ENCODE measurements around the gene PADI1.

Gene PADI1

DNA sequence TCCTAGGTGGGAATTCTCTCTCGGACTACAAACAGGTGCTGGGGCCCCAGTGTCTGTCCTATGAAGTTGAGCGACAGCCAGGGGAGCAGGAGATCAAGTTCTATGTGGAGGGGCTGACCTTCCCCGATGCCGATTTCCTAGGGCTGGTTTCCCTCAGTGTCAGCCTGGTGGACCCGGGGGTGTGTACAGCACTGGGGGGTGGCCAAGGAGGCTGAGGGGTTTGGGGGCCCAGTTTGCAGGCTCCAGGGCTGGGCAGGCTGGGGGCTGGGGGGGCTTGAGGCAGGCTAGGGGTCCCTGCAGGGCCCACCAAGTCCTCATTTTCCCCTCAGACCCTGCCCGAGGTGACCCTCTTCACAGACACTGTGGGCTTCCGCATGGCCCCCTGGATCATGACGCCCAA is 23.7 kb downstream of the PADI1 start:
- TF ChIP-seq MYC (IDR thresholded peaks at IDR 0.05; ENCODE audit: low read depth, low read length) (no peak), POLR2A (IDR thresholded peaks at IDR 0.05; ENCODE audit: extremely low read depth, insufficient read length) (no peak)
- TF ChIP-seq, protein P1, sequence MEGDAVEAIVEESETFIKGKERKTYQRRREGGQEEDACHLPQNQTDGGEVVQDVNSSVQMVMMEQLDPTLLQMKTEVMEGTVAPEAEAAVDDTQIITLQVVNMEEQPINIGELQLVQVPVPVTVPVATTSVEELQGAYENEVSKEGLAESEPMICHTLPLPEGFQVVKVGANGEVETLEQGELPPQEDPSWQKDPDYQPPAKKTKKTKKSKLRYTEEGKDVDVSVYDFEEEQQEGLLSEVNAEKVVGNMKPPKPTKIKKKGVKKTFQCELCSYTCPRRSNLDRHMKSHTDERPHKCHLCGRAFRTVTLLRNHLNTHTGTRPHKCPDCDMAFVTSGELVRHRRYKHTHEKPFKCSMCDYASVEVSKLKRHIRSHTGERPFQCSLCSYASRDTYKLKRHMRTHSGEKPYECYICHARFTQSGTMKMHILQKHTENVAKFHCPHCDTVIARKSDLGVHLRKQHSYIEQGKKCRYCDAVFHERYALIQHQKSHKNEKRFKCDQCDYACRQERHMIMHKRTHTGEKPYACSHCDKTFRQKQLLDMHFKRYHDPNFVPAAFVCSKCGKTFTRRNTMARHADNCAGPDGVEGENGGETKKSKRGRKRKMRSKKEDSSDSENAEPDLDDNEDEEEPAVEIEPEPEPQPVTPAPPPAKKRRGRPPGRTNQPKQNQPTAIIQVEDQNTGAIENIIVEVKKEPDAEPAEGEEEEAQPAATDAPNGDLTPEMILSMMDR (IDR thresholded peaks at IDR 0.05; ENCODE audit: low read depth, low read length): no peak
- TF ChIP-seq, protein P2, sequence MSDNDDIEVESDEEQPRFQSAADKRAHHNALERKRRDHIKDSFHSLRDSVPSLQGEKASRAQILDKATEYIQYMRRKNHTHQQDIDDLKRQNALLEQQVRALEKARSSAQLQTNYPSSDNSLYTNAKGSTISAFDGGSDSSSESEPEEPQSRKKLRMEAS (IDR thresholded peaks at IDR 0.05; ENCODE audit: low read depth, low read length): no peak
- DNase-seq (ENCODE audit: low read depth): no peak

DNA sequence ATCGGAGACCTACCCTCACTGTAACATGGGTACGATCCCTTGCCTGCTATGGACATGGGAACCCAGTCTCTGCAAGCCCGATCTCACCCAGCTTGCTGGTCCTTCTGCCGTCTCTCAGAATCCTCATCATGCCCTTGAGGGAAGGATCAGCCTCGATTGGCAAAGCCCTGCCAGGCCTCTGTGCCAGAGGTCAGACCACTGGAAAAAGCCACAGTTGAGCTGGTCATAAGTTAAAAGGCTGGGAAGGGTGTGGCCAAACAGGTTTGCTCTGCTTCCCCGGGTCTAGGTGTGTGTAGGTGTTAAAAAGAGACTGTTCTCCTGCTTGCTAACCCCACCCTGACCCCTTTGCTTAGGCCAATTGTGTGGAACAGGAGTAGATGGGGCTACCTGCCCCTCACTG is 24.5 kb downstream of the PADI1 start:
- no peak for DNase-seq (ENCODE audit: low read depth)
- no peak for TF ChIP-seq MYC (IDR thresholded peaks at IDR 0.05; ENCODE audit: low read depth, low read length)
- no peak for TF ChIP-seq POLR2A (IDR thresholded peaks at IDR 0.05; ENCODE audit: extremely low read depth, insufficient read length)
- TF ChIP-seq, protein P1 (IDR thresholded peaks at IDR 0.05; ENCODE audit: low read depth, low read length): no peak
- TF ChIP-seq, protein P2 (IDR thresholded peaks at IDR 0.05; ENCODE audit: low read depth, low read length): no peak
- no peak overlapping the region for H3K4me3 ChIP-seq (ENCODE audit: low read depth, low read length)

More for the DNA sequence above, 23.7 kb downstream of the PADI1 start:
- H3K4me3 ChIP-seq (ENCODE audit: low read depth, low read length): no peak overlapping the region

DNA sequence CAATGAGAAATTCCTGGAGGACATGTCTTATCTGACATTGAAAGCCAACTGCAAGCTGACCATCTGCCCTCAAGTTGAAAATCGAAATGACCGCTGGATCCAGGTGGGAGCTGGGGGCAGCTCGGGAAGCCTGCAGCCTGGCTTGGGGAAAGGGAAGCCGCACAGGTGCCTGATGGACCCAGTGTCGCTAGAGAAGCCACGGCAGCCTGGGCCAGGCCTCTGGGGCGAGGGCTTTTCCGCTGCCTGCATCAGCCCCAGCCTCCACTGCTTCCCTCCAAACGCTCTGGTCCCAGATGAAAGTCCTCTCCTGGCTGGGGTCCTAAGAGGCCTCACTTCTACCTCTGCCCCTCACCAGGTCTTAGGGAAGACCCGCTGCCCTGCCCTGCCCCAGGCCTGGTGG is 25.2 kb downstream of the PADI1 start:
- TF ChIP-seq MYC (IDR thresholded peaks at IDR 0.05; ENCODE audit: low read depth, low read length) (no peak), POLR2A (IDR thresholded peaks at IDR 0.05; ENCODE audit: extremely low read depth, insufficient read length) (no peak)
- TF ChIP-seq, protein P2 (IDR thresholded peaks at IDR 0.05; ENCODE audit: low read depth, low read length): no peak
- TF ChIP-seq, protein P1 (IDR thresholded peaks at IDR 0.05; ENCODE audit: low read depth, low read length): no peak
- H3K4me3 ChIP-seq (ENCODE audit: low read depth, low read length): no peak overlapping the region
- no peak for DNase-seq (ENCODE audit: low read depth)

DNA sequence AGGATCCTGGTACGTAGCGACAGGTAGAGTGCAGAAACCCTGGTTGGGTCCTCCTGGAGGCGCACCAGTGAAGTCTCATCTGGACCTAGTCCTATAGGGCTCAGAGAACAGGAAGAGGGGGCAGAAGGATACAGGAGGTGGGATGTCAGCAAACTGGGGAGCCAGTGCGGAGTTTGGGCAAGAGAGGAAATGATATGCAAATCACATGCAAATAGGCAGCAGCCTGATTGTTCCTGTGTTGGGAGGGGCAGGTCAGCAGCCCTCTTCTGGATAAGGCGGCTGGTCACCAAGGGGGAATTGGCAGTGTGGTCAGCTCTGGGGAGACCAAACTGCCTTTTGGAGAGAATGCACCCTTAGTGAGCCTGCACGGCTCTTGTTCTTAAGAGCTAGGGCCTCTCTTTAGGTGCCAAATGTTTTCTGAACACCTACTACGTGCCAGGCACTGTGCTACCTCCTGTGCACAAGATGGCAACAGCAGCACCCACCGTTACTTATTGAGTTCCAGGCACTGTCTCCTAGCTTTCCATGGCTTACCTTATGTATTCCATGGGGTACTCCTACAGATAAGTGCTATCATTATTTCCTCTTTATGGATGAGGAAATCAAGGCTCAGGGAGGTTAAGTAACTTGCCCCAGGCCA is 25.9 kb downstream of the PADI1 start:
- TF ChIP-seq, protein P1 (IDR thresholded peaks at IDR 0.05; ENCODE audit: low read depth, low read length): no peak

DNA sequence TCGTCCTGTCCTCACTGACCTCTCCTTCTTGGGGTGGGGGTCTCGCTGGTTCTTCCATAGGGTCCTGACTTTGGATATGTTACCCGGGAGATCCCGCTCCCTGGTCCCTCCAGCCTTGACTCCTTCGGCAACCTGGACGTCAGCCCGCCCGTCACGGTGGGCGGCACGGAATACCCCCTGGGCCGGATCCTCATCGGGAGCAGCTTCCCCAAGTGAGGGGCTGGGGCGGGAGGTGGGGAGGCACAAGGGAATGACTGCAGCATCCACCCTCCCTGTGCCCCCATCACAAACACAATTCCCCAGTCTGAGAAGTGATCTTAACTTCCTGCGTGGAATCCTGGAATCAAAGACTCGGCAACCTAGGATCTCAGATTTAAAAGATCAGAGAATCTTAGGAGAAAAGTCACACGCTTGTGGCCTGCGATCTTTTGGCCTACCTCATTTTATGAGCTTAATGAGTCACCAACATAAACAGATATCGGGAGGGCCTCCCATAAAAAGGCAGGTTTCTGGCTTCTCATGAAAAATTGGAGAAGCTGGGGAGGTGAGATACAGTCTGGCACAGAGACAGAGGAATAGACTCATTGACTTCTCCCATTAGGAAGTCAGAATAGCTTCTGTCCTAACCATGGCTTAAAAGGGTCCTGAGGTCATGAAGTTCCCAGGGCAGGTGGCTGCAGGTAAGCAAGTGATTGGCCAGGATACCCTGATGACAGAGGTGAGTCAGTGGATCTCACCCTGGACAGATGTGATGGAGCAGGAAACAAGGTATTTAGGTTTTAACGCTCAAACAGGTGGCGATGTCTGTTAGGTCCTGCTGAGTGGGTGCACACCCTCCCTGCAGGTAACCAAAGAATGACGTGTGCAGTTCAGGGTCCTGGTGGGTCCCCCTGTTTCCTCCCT is 28.1 kb downstream of the PADI1 start:
- no peak overlapping the region for H3K4me3 ChIP-seq (ENCODE audit: low read depth, low read length)
- no peak for TF ChIP-seq MYC (IDR thresholded peaks at IDR 0.05; ENCODE audit: low read depth, low read length)
- TF ChIP-seq, protein P1 (IDR thresholded peaks at IDR 0.05; ENCODE audit: low read depth, low read length): no peak
- no peak for TF ChIP-seq POLR2A (IDR thresholded peaks at IDR 0.05; ENCODE audit: extremely low read depth, insufficient read length)
- TF ChIP-seq, protein P2 (IDR thresholded peaks at IDR 0.05; ENCODE audit: low read depth, low read length): no peak
- peak; percentile 73 for DNase-seq (ENCODE audit: low read depth)

More for the DNA sequence above, 25.9 kb downstream of the PADI1 start:
- DNase-seq (ENCODE audit: low read depth): no peak
- no peak overlapping the region for H3K4me3 ChIP-seq (ENCODE audit: low read depth, low read length)
